ENCODE results near the gene ACTBL2. TPM values are rescaled to one million over a fixed set of nuclear protein-coding genes. Genes with fewer than 3 reads are reported as not detected.

ACTBL2 gene
- polyA plus RNA-seq, 2 of the 4 experiments (the other 2 are of a cell fraction) = 0.06 TPM

DNA sequence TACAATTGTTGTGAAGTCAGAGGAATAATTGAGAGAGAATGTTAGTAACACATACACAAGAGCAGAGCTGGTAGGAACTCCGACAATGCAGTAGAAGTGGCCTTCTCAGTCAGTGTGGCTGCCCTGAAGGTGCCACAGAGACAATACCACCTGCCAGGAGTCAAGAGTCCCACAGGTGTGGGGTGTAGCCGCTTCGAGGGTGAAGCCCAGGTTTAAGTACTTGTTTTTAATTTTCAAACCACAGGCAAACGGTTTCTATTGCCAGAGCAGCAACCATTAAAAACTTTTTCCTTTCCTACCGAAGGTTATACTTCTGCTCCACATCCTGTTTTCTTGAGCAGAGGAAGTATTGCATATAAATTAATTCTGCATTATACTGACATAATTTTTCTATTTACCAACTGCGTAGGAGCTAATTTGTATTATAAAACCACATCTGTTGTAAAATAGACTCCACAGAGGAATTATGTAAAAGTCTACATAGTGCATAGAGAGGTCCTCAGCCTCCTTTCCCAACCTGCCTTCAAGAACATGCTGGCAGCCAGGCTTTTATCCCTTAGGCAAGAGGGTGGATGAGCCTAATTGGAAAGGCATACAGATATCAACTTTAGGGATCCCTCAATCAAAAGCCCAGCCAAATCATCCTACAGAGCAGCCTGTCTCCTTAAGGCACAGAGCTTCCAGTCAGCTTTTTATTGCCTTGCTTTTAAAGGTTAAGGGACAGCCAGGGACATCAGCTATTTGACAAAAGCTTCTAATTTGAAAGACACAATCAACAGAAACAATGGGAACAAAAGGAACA, 12.9 kb upstream of the ACTBL2 start:
- H3K9me3 ChIP-seq = no peaks in the 10 kb centered on the region
- H3K4me2 ChIP-seq = no peak overlapping the region; the same call in 2 of the 3 replicates
- ChIA-PET POLR2A (interaction anchor here (1.0 kb wide), 1 partner anchor 964 kb away, joined by 3 read pairs; the partner anchor contains the start of gene PLK2), CTCF (interaction anchor here (0.6 to 8.0 kb wide), 13 partner anchors 11 to 968 kb away, joined by 3 to 119 read pairs (median 4); no protein-coding TSS in a partner anchor)
- no peak for FAIRE-seq
- no peak for DNase-seq (ENCODE audit: low read depth in 1 of 2, low spot score in 1 of 2)
- no peak overlapping the region for H3K4me3 ChIP-seq
- no peak for ATAC-seq
- peaks cover 25% of the 10 kb centered on the region for H3K4me1 ChIP-seq
- TF ChIP-seq CHD2 (IDR thresholded peaks at IDR 0.05; ENCODE audit: low read length, partially characterized antibody) (no peak), JUNB (IDR thresholded peaks at IDR 0.05) (no peak)
- WGBS (ENCODE audit: missing lambda C conversion rate) = 84% methylated on average over 6 of the region's 6 CpGs
- peak overlapping the region; percentile 74 to 88 for H3K27ac ChIP-seq

DNA sequence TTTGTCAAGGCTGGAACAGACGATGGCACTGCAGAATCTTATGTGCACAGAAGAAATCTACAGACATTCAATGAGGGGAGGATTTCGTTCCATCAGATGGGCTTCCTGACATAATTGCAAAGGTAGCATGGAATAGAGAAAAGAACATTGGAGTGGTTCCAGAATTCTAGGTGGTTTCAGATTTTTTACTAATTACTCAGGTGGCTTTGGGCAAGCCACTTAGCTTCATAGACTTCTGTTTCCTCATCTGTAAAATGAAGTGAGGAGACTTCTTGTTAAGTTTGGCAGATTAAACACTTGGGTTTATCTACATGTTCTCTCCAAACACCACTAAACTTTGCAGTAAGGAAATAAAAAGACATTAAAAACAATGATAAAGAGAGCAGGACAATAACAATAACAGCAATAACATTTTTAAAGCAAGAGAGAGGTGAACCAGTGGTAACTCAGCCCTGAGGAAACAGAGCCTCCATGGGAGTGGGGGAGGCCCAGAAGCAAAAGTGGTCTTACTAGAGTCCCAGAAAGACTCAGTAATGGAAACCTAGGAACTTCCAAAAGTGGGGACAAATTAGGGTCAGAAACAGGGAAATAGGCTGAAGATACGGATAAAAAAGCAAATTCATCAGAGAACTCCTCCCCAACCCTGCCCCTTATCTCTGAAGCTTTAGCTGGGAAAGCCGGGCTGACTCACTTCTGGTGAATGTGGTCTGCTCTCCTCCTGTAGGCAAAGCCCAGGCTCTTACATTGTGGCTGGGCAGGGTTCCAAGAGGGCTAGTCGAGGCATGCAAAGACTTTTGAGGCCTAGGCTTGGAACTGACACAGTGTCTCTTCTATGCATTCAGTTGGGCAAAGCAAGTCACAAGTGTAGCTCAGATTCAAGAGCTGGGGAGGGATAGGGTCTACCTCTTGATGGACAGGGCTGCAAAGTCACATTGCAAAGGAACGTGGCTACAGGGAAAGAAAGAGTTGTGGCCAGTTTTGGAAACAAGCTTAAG, 11.8 kb upstream of the ACTBL2 start:
- peaks cover 21% of the 10 kb centered on the region for H3K4me1 ChIP-seq
- H3K4me3 ChIP-seq = no peak overlapping the region
- H3K4me2 ChIP-seq = peak overlapping the region; percentile 71
- no peaks in the 10 kb centered on the region for H3K9me3 ChIP-seq
- ATAC-seq (peak; percentile 81 to 95; a peak in 5 of 6 replicates), FAIRE-seq (peak; percentile 28), DNase-seq (ENCODE audit: low read depth in 1 of 2, low spot score in 1 of 2) (peak; percentile 54 to 71)
- 47% methylated on average over 6 of the region's 6 CpGs for WGBS (ENCODE audit: missing lambda C conversion rate)
- TF ChIP-seq CEBPB (IDR thresholded peaks at IDR 0.05) (no peak), RAD21 (conservative IDR thresholded peaks at IDR 0.05 in 1 of 2, IDR thresholded peaks at IDR 0.05 in 1 of 2) (peak; percentile 20 to 31; a peak in 1 of 5 replicates), JUN (IDR thresholded peaks at IDR 0.05) (peak in 1 of 2 experiments; percentile 58; a peak in 2 of 5 replicates), EP300 (IDR thresholded peaks at IDR 0.05) (no peak; a peak in 1 of 5 replicates), SMC3 (IDR thresholded peaks at IDR 0.05) (peak; percentile 12; the same call in 1 of the 3 replicates), FOSL2 (IDR thresholded peaks at IDR 0.05) (no peak; the same call in 1 of the 2 replicates), FOSL2 (CRISPR knock-in tag; IDR thresholded peaks at IDR 0.05) (peak; percentile 65), JUNB (IDR thresholded peaks at IDR 0.05) (peak; percentile 32; the same call in 1 of the 2 replicates)
- TF ChIP-seq, protein P1, sequence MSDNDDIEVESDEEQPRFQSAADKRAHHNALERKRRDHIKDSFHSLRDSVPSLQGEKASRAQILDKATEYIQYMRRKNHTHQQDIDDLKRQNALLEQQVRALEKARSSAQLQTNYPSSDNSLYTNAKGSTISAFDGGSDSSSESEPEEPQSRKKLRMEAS (IDR thresholded peaks at IDR 0.05) = peak; percentile 54; the same call in 1 of the 2 replicates
- TF ChIP-seq, protein P2, sequence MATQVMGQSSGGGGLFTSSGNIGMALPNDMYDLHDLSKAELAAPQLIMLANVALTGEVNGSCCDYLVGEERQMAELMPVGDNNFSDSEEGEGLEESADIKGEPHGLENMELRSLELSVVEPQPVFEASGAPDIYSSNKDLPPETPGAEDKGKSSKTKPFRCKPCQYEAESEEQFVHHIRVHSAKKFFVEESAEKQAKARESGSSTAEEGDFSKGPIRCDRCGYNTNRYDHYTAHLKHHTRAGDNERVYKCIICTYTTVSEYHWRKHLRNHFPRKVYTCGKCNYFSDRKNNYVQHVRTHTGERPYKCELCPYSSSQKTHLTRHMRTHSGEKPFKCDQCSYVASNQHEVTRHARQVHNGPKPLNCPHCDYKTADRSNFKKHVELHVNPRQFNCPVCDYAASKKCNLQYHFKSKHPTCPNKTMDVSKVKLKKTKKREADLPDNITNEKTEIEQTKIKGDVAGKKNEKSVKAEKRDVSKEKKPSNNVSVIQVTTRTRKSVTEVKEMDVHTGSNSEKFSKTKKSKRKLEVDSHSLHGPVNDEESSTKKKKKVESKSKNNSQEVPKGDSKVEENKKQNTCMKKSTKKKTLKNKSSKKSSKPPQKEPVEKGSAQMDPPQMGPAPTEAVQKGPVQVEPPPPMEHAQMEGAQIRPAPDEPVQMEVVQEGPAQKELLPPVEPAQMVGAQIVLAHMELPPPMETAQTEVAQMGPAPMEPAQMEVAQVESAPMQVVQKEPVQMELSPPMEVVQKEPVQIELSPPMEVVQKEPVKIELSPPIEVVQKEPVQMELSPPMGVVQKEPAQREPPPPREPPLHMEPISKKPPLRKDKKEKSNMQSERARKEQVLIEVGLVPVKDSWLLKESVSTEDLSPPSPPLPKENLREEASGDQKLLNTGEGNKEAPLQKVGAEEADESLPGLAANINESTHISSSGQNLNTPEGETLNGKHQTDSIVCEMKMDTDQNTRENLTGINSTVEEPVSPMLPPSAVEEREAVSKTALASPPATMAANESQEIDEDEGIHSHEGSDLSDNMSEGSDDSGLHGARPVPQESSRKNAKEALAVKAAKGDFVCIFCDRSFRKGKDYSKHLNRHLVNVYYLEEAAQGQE (IDR thresholded peaks at IDR 0.05) = no peak
- CTCF ChIA-PET = interaction anchor here (0.6 to 8.0 kb wide), 11 partner anchors 10 to 969 kb away, joined by 3 to 119 read pairs (median 6); partner anchors contain the start of gene ACTBL2
- H3K27ac ChIP-seq = peak overlapping the region; percentile 74 to 88
- POLR2A ChIA-PET = interaction anchor here (1.0 kb wide), 1 partner anchor 965 kb away, joined by 3 read pairs; the partner anchor contains the start of gene PLK2

DNA sequence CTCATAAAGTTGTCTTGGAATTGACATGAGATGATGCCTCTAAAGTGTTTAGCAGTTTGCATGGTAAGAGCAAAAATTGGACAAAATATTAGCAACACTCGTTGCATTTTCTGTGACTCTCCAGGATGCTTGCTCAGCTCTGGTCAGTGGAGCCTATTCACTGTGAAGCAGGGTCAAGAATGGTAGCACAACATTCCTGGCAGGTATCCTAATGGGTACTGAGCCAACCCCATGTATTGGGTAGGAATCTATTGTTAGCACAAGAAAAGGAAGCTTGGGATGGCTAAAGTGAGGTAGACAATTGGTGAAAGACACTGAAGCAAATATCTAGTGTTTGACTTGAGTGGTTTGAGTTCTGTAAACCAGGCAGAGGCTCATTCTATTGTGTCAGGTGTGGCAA, 10.4 kb upstream of the ACTBL2 start:
- ChIA-PET POLR2A (no interaction called here), CTCF (interaction anchor here (1.1 to 5.2 kb wide), 5 partner anchors 8 to 970 kb away, joined by 3 to 21 read pairs (median 12); no protein-coding TSS in a partner anchor)
- WGBS (ENCODE audit: missing lambda C conversion rate) = 67% methylated on average over 1 of the region's 1 CpG
- ATAC-seq = no peak
- TF ChIP-seq CHD2 (IDR thresholded peaks at IDR 0.05; ENCODE audit: low read length, partially characterized antibody) (no peak), POLR2A (IDR thresholded peaks at IDR 0.05; ENCODE audit: low read length) (no peak), CBX8 (IDR thresholded peaks at IDR 0.05) (no peak), PHF8 (IDR thresholded peaks at IDR 0.05; ENCODE audit: borderline replicate concordance, low read depth) (no peak), JUN (IDR thresholded peaks at IDR 0.05) (no peak), MAZ (IDR thresholded peaks at IDR 0.05; ENCODE audit: borderline replicate concordance, low read depth, low read length) (no peak), GATA3 (IDR thresholded peaks at IDR 0.05; ENCODE audit: borderline replicate concordance) (no peak), HOXB13 (CRISPR knock-in tag; IDR thresholded peaks at IDR 0.05; ENCODE audit: low read depth) (no peak), NFE2L2 (conservative IDR thresholded peaks at IDR 0.05; ENCODE audit: low read length) (no peak), FOXS1 (CRISPR knock-in tag; IDR thresholded peaks at IDR 0.05) (no peak), KDM5A (IDR thresholded peaks at IDR 0.05) (no peak)
- TF ChIP-seq, protein P3, sequence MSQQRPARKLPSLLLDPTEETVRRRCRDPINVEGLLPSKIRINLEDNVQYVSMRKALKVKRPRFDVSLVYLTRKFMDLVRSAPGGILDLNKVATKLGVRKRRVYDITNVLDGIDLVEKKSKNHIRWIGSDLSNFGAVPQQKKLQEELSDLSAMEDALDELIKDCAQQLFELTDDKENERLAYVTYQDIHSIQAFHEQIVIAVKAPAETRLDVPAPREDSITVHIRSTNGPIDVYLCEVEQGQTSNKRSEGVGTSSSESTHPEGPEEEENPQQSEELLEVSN (IDR thresholded peaks at IDR 0.05; ENCODE audit: borderline replicate concordance, low read depth) = no peak
- Histone ChIP-seq H3K4me1 (peaks cover 17% of the 10 kb centered on the region), H3K27ac (peak overlapping the region in 1 of 2 experiments; percentile 88; a peak in 3 of 6 replicates), H3K4me2 (no peak overlapping the region), H3K9me3 (no peaks in the 10 kb centered on the region), H3K4me3 (no peak overlapping the region)
- FAIRE-seq = peak; percentile 28
- DNase-seq (ENCODE audit: low read depth in 1 of 2, low spot score in 1 of 2) = no peak

Data from A549 (cell line).